Activated B cell treated with CpG ODN at 0.5 μM for 24 hours (primary cell): Measurements from ENCODE around the gene UGCG. TPM values are rescaled to one million over a fixed set of nuclear protein-coding genes. Genes with fewer than 3 reads are reported as not detected.
"Not testable (repeated sequence)": the region's sequence is repeated elsewhere in the genome, so short reads cannot be mapped to it uniquely, and the experiment has no call there.

Source experiments
- ATAC-seq: fragments of 200-7000 bp; cut with Tn5 transposase; one replicate; pipeline ENCODE4 v1.10.0; 2021; ENCODE audit warnings: low read depth, mild to moderate bottlenecking, moderate library complexity
- CTCF ChIA-PET: fragments of 350-600 bp; sonication (Branson Sonifier 250); formaldehyde crosslinking; loops from one replicate; lab custom pipeline; 2021; ENCODE audit warnings: antibody characterized with exemption; lab: Charles Lee
- POLR2A ChIA-PET: fragments of 350-600 bp; sonication (Branson Sonifier 250); formaldehyde crosslinking; loops from one replicate; lab custom pipeline; 2021; ENCODE audit warnings: antibody characterized with exemption; lab: Charles Lee
- DNase-seq: peaks from one replicate; pipeline ENCODE4 v3.0.0; 2022
- H3K27ac Mint-ChIP-seq: one replicate; pipeline ENCODE4 v1.8.0; 2020; ENCODE audit warnings: mixed read lengths
- H3K27me3 Mint-ChIP-seq: one replicate; pipeline ENCODE4 v1.8.0; 2021; ENCODE audit warnings: mixed read lengths
- H3K36me3 Mint-ChIP-seq: one replicate; pipeline ENCODE4 v1.8.0; 2021; ENCODE audit warnings: low read depth, mixed read lengths
- H3K4me1 Mint-ChIP-seq: one replicate; pipeline ENCODE4 v1.8.0; 2021; ENCODE audit warnings: mixed read lengths
- H3K4me3 Mint-ChIP-seq: one replicate; pipeline ENCODE4 v1.8.0; 2020; ENCODE audit warnings: mild to moderate bottlenecking, mixed read lengths
- H3K9me3 Mint-ChIP-seq: one replicate; pipeline ENCODE4 v1.8.0; 2020; ENCODE audit warnings: mixed read lengths
- intact Hi-C: fragments of 100-400 bp; cut with micrococcal nuclease; formaldehyde crosslinking; loops from one replicate; pipeline ENCODE4 v1.15.1; 2024
- total RNA-seq: library from RNA; stranded (reverse); gene quantifications from 2 replicates; pipeline ENCODE4 v1.2.3, GENCODE V29; 2022
- TF ChIP-seq, protein P1 (sequence below): fragments of 200-600 bp; IDR thresholded peaks from one replicate; pipeline ENCODE4 v1.8.0; 2022; ENCODE audit warnings: antibody characterized with exemption, mild to moderate bottlenecking

UGCG gene
- total RNA-seq, 1 donor from 2014 or later, result 111 TPM

DNA sequence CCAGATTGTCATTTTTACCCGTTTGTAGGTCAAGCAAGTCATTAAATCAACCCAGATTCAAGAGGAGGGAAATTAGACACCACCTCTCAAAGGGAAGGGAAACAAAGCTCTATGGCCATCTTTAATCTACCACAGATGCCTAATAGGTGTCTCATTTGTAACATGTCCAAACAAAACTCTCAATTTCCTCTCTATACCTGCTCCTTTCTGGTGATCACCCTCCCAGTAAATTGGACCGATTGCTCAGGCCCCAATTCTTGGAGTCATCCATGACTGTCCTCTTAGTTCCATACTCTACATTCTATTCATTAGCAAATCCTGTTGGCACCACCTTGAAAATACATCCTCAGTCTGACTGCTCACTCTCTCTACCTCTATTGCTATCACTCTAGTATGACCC, 22.1 kb upstream of the UGCG start:
- Mint-ChIP-seq H3K4me1 (no peaks in the 10 kb centered on the region), H3K4me3 (no peak overlapping the region), H3K27ac (no peak overlapping the region), H3K36me3 (no peaks in the 10 kb centered on the region), H3K27me3 (no peaks in the 10 kb centered on the region), H3K9me3 (no peaks in the 10 kb centered on the region)
- CTCF ChIA-PET, result no interaction called here
- no peak for DNase-seq
- intact Hi-C loops, result no loop called here
- TF ChIP-seq, protein P1, sequence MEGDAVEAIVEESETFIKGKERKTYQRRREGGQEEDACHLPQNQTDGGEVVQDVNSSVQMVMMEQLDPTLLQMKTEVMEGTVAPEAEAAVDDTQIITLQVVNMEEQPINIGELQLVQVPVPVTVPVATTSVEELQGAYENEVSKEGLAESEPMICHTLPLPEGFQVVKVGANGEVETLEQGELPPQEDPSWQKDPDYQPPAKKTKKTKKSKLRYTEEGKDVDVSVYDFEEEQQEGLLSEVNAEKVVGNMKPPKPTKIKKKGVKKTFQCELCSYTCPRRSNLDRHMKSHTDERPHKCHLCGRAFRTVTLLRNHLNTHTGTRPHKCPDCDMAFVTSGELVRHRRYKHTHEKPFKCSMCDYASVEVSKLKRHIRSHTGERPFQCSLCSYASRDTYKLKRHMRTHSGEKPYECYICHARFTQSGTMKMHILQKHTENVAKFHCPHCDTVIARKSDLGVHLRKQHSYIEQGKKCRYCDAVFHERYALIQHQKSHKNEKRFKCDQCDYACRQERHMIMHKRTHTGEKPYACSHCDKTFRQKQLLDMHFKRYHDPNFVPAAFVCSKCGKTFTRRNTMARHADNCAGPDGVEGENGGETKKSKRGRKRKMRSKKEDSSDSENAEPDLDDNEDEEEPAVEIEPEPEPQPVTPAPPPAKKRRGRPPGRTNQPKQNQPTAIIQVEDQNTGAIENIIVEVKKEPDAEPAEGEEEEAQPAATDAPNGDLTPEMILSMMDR, result no peak
- no peak for ATAC-seq
- POLR2A ChIA-PET, result no interaction called here

DNA sequence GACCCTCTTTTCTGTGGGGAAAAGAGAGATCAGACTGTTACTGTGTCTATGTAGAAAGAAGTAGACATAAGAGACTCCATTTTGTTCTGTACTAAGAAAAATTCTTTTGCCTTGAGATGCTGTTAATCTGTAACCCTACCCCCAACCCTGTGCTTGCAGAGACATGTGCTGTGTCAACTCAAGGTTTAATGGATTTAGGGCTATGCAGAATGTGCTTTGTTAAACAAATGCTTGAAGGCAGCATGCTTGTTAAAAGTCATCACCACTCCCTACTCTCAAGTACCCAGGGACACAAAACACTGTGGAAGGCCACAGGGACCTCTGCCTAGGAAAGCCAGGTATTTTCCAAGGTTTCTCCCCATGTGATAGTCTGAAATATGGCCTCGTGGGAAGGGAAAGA, 21.3 kb upstream of the UGCG start:
- H3K4me1 Mint-ChIP-seq, H3K36me3 Mint-ChIP-seq, DNase-seq, CTCF ChIA-PET, POLR2A ChIA-PET, H3K27me3 Mint-ChIP-seq, H3K27ac Mint-ChIP-seq, H3K9me3 Mint-ChIP-seq, intact Hi-C loops, H3K4me3 Mint-ChIP-seq, ATAC-seq: not testable (repeated sequence)

DNA sequence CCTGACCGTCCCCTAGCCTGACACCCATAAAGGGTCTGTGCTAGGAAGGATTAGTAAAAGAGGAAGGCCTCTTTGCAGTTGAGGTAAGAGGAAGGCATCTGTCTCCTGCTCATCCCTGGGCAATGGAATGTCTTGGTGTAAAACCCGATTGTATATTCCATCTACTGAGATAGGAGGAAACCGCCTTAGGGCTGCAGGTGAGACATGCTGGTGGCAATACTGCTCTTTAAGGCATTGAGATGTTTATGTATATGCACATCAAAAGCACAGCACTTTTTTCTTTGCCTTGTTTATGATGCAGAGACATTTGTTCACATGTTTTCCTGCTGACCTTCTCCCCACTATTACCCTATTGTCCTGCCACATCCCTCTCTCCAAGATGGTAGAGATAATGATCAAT, 20.9 kb upstream of the UGCG start:
- DNase-seq, POLR2A ChIA-PET, ATAC-seq, H3K36me3 Mint-ChIP-seq, intact Hi-C loops, H3K4me1 Mint-ChIP-seq, CTCF ChIA-PET, H3K27me3 Mint-ChIP-seq, H3K9me3 Mint-ChIP-seq, H3K27ac Mint-ChIP-seq, H3K4me3 Mint-ChIP-seq: not testable (repeated sequence)

DNA sequence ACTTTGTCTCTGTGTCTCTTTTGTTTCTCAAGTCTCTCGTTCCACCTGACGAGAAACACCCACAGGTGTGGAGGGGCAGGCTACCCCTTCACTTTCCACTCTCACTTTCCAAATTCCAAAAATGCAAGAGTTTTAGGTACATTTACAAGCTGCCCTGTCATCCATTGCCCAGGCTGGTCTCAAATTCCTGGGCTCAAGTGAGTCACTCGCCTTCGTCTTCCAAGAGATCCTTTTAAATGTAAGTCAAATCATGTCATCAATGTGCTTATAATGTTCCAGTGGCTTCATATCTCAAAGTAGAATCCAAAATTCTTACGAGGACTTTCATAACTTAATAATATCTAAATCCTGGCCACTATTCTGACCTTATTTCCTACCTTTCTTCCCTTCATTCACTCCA, 20.4 kb upstream of the UGCG start:
- TF ChIP-seq, protein P1, result no peak
- POLR2A ChIA-PET, result no interaction called here

DNA sequence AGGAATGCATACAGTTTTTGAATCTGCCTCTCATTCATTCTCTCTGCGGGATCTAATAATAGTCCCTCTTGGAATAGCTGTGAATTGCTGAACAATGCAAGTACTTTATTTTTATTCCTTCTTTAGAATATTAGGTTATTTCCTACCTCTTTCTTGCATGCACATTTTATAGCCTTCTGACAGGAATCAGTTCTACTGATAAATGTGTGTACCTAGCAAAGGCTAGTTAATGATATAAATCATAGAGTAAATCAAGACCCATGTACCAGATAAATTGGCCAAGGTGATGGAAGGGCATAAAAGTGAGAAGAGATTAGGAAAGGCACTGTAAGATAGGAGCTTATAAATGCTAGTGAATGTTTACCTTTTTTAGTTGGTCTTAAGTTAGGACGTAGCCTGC, 19.2 kb upstream of the UGCG start:
- Mint-ChIP-seq H3K9me3 (peaks cover 5% of the 10 kb centered on the region), H3K4me1 (no peaks in the 10 kb centered on the region), H3K36me3 (no peaks in the 10 kb centered on the region), H3K4me3 (no peak overlapping the region), H3K27ac (no peak overlapping the region), H3K27me3 (no peaks in the 10 kb centered on the region)
- intact Hi-C loops, result no loop called here
- ChIA-PET POLR2A (interaction anchor here (0.6 to 0.7 kb wide), 2 partner anchors 152 to 156 kb away, joined by 3 read pairs; no protein-coding TSS in a partner anchor), CTCF (no interaction called here)
- DNase-seq (no peak), ATAC-seq (no peak)
- TF ChIP-seq, protein P1, result no peak

More for the DNA sequence above, 20.4 kb upstream of the UGCG start:
- Mint-ChIP-seq H3K9me3 (peaks cover 3% of the 10 kb centered on the region), H3K4me3 (no peak overlapping the region), H3K36me3 (no peaks in the 10 kb centered on the region), H3K4me1 (no peaks in the 10 kb centered on the region), H3K27ac (no peak overlapping the region), H3K27me3 (no peaks in the 10 kb centered on the region)
- CTCF ChIA-PET, result no interaction called here
- ATAC-seq (no peak), DNase-seq (no peak)
- intact Hi-C loops, result no loop called here

DNA sequence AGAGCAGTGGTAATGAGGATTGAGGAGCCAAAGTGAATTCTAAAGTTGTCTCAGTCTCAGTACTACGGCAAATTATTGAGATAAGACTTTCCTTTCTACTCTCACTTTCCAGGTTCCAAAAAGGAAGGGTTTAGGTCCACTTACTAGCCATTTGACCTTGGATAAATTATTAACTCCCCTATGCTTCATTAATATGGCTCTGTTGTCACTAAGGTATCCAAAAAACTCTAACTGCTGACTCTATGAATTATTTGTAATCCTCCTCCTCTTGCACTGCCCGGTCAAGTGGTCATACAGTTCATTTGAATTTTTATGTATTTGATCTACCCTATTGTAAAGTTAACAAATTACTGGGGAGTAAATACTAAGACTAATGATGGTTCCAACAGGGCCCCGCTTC, 17.7 kb upstream of the UGCG start:
- Mint-ChIP-seq H3K4me1 (no peaks in the 10 kb centered on the region), H3K9me3 (peaks cover 5% of the 10 kb centered on the region), H3K36me3 (no peaks in the 10 kb centered on the region), H3K4me3 (no peak overlapping the region), H3K27me3 (no peaks in the 10 kb centered on the region), H3K27ac (no peak overlapping the region)
- ChIA-PET POLR2A (no interaction called here), CTCF (no interaction called here)
- TF ChIP-seq, protein P1, result no peak
- DNase-seq (no peak), ATAC-seq (no peak)
- intact Hi-C loops, result no loop called here
